Measurements from ENCODE around the gene MARK4.

Gene MARK4

GRCh38 chr19:45336696-45337251 lies 85.7 kb downstream of the MARK4 start:
- no peak for DNase-seq (ENCODE audit: low read depth in 2 of 2)

DNA sequence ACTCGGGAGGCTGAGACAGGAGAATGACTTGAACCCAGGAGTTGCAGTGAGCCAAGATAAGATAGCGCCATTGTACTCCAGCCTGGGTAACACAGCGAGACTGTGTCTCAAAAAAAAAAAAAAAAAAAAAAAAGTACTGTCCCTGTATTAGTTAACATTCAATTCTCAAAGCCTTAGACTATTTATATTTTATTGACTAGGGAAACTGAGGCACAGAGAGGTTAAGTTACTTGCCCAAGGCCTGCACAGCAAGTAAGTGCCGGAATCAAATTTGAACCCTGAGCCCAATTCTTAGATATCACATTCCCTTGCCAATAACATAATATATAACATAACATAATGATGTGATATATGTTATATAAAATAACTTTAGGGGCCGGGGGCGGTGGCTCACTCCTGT lies 88.6 kb downstream of the MARK4 start:
- no peak for DNase-seq (ENCODE audit: low read depth in 2 of 2)

GRCh38 chr19:45340232-45340898 lies 89.3 kb downstream of the MARK4 start, which contains the start of gene KLC3:
KLC3 (plus strand) TSS chr19:45340750; CDS start chr19:45345542, 4,792 bp downstream.
- DNase-seq (ENCODE audit: low read depth in 2 of 2), result no peak

- DNase-seq (ENCODE audit: low read depth in 2 of 2), result no peak
These were observed 89.9 kb downstream of the MARK4 start for GRCh38 chr19:45340899-45341453.

- DNase-seq (ENCODE audit: low read depth in 2 of 2), result no peak
These were observed 91.8 kb downstream of the MARK4 start for GRCh38 chr19:45342911-45343310.

DNA sequence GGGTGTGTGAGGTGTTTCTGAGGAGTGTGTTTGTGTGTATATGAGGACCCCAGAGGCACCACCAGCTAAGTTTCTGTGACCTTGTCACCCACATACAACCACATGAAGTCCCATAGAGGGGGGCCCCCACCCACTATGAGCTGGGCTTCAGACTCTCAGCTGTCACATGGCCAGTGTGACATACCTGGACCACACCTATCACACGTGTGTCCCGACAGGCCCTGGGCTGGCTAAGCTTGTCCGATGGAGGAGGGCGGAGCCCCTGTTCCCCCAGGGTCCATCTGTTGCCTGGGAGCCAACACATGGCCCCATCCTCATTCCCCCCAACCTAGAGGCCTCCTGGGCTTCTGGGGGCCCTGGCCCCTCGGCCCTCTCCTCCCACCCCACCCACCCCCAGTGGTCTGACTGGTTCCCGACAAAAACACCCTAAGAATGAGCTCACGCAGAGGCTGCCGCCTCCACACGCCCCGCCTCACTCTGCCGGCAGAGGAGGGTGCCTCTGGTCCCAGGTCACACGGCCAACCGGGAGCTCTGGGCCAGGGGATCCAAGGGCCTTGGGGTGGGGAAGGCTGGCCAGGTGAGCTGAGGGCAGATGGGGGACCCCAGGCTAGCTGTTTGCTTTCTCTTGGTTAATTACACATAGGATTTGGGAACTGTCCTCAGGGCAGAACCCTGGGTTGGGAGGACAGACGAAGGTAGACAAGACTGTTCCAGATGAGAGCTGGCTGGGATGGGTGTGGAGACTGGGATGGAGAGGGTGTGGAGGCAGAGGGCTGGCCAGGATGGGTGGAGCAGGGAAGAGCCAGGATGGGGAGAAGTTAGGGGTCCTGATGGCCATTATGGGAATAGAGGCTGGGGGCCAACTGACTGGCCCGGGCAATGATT lies 93.8 kb downstream of the MARK4 start:
- DNase-seq (ENCODE audit: low read depth in 2 of 2), result no peak

DNA sequence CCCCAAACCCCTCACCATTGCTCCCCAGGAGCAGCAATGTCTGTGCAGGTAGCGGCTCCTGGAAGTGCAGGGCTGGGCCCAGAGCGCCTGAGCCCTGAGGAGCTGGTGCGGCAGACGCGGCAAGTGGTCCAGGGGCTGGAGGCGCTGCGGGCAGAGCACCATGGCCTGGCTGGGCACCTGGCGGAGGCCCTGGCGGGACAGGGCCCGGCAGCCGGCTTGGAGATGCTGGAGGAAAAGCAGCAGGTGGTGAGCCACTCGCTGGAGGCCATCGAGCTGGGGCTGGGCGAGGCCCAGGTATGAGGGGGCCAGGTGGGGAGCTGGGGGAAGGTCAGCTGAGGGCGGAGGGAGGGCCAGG lies 94.4 kb downstream of the MARK4 start:
- DNase-seq (ENCODE audit: low read depth in 2 of 2), result no peak

- no peak for DNase-seq (ENCODE audit: low read depth in 2 of 2)
These were observed 95.4 kb downstream of the MARK4 start for GRCh38 chr19:45346449-45346848.

DNA sequence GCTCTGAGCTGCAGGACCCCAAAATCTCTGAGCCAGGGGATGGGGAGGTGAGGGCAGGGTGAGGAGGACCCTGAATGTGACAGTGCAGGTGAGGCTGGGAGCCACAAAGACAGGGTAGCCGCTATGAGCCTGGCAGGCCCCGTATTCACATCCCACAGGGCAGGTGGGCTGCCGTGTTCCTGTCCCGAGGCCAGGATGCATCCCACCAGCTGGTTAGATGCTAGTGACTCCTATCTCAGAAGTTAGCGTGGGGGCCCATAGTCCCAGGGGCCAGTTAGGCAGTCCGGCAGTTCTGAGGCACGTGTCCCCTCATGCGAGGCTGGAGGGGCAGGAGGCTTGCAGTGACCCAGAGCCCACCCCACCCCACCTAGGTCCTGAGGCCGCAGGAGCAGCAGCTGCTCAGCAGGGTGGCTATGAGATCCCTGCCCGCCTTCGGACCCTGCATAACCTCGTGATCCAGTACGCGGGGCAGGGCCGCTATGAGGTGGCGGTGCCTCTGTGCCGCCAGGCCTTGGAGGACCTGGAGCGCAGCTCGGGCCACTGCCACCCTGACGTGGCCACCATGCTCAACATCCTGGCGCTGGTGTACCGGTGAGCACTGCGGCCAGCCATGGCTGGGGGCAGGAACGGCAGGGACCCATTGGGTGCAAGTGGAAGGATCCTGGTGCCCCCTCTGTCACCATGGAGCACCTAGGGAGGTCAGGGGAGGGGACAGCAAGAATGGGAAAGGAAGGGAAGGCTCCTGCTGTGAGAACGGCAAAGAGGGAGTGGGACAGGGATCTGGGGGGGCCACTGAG lies 96.7 kb downstream of the MARK4 start:
- no peak for DNase-seq (ENCODE audit: low read depth in 2 of 2)

GRCh38 chr19:45348367-45349125 lies 97.5 kb downstream of the MARK4 start:
- no peak for DNase-seq (ENCODE audit: low read depth in 2 of 2)

DNA sequence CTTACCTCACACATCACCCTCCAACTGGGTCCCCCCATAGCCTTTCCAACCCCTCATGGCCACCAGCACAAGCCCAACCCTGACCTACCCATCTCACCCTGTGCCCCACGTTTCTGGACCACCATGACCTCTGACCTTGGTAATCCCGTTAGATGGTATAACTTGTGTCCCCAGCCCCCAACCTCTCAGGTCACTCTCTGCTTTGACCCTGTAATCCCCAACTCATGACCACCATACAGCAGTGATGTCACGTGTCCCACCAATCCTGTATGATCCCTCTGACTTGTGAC lies 98.0 kb downstream of the MARK4 start:
- DNase-seq (ENCODE audit: low read depth in 2 of 2), result no peak

- no peak for DNase-seq (ENCODE audit: low read depth in 2 of 2)
These were observed 98.4 kb downstream of the MARK4 start for GRCh38 chr19:45349430-45349941.

GRCh38 chr19:45350477-45351058 lies 99.5 kb downstream of the MARK4 start:
- no peak for DNase-seq (ENCODE audit: low read depth in 2 of 2)

DNA sequence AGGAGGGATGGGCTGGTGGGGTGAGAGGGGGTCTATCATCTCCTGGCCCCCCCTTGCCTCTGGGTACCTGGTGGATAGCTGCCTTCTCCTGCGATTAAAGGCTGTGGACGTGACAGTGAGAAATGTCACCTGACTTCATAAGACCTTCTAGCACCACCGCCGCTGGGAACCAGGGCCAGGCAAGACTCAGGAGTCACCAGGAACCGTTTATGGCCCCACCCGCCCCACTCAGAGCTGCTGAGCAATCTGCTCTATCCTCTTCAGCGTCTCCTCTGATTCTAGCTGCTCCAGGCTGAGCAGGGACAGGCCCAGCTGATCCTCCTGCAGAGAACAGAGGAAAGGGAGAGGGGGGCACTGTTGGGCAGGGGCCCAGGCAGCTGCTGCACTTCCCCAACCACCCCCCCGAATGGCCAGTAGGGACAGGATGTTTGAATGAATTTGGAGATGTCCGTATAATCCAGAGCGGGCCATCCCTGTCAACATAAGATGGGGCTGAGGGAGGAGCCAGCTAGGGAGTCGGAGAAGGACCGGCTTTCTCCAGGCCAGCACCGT lies 100.4 kb downstream of the MARK4 start:
- no peak for DNase-seq (ENCODE audit: low read depth in 2 of 2)

GRCh38 chr19:45352062-45352461 lies 101.0 kb downstream of the MARK4 start:
- no peak for DNase-seq (ENCODE audit: low read depth in 2 of 2)

DNA sequence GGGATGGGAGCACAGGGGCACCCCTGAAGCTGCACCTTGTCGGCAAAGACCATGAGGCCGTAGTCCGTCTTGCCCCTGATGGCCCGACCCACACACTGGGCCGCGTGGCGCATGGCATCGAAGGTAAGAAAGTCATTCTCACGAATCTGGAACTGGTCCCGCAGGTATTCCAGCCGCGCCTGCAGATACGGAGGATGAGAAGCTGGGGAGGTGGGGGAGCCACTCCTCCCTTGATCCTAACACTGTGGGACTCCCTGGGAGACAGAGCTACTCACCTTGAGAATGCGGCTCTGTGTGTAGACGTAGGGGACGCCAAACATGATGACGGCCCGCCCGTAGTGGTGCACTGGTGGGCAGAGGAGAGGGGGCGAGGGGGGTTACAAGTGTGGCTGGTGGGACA lies 101.4 kb downstream of the MARK4 start:
- DNase-seq (ENCODE audit: low read depth in 2 of 2), result no peak

GRCh38 chr19:45352914-45353796 lies 102.1 kb downstream of the MARK4 start:
- no peak for DNase-seq (ENCODE audit: low read depth in 2 of 2)

- no peak for DNase-seq (ENCODE audit: low read depth in 2 of 2)
These were observed 103.3 kb downstream of the MARK4 start for GRCh38 chr19:45354241-45354842.

Data from activated CD4-positive, alpha-beta T cell treated with anti-CD3 and anti-CD28 coated beads for 24 hours (primary cell).